Keratinocyte (primary cell): ENCODE data around the gene FBXO34. TPM values are rescaled to one million over a fixed set of nuclear protein-coding genes. Genes with fewer than 3 reads are reported as not detected.
A peak's percentile ranks its signal among the peaks of the same experiment; 100 is the strongest.

ENCODE experiments used
- DNase-seq: peaks from one replicate; pipeline ENCODE4 v3.0.0-alpha.2; 2011; ENCODE audit warnings: low read depth, missing footprints, low spot score
- FAIRE-seq: peaks from 2 replicates; lab custom pipeline; 2011; peaks lifted over from hg19 to GRCh38; lab: Jason Lieb, UNC
- H2AFZ ChIP-seq: 2 replicates; pipeline ENCODE4 v1.6.0; 2012; ENCODE audit warnings: low read length, control low read depth, inconsistent platforms; ENCODE audit not compliant: control insufficient read depth
- H3K27ac ChIP-seq: 2 replicates; pipeline ENCODE4 v1.5.1; 2011; ENCODE audit warnings: low read length; ENCODE audit not compliant: control insufficient read depth, insufficient read depth
- H3K27me3 ChIP-seq: 3 replicates; pipeline ENCODE4 v1.6.0; 2011; ENCODE audit warnings: low read length; ENCODE audit not compliant: control insufficient read depth, insufficient read depth; ENCODE audit errors: extremely low read depth
- H3K36me3 ChIP-seq, 2 experiments: 2 replicates in 1 of 2; 3 replicates in 1 of 2; pipeline ENCODE4 v1.5.1; 2011; ENCODE audit warnings: low read length in 2 of 2, mild to moderate bottlenecking in 1 of 2; ENCODE audit not compliant: control insufficient read depth in 2 of 2, insufficient read depth in 2 of 2; ENCODE audit errors: extremely low read depth in 1 of 2
- H3K4me1 ChIP-seq: 3 replicates; pipeline ENCODE4 v1.5.1; 2011; ENCODE audit warnings: low read length; ENCODE audit not compliant: control insufficient read depth, insufficient read depth; ENCODE audit errors: extremely low read depth
- H3K4me2 ChIP-seq: 3 replicates; pipeline ENCODE4 v1.6.0; 2011; ENCODE audit warnings: low read depth, low read length; ENCODE audit not compliant: control insufficient read depth, insufficient read depth; ENCODE audit errors: extremely low read depth
- H3K4me3 ChIP-seq, 3 experiments: fragments of 200-600 bp in 1 of 3; sonication (generic) in 1 of 3; 2 replicates in 2 of 3; 3 replicates in 1 of 3; pipeline ENCODE4 v1.5.1; 2011 to 2016; ENCODE audit warnings: low read length in 3 of 3, mild to moderate bottlenecking in 3 of 3, control low read depth in 2 of 3, inconsistent platforms in 1 of 3, low read depth in 1 of 3, mixed read lengths in 1 of 3, mixed run types in 1 of 3, moderate library complexity in 1 of 3; ENCODE audit not compliant: control insufficient read depth in 2 of 3, insufficient read depth in 2 of 3; ENCODE audit errors: extremely low read depth in 1 of 3
- H3K79me2 ChIP-seq: 2 replicates; pipeline ENCODE4 v1.6.0; 2012; ENCODE audit warnings: low read length; ENCODE audit not compliant: control insufficient read depth, insufficient read depth
- H3K9ac ChIP-seq: 3 replicates; pipeline ENCODE4 v1.6.0; 2011; ENCODE audit warnings: low read length; ENCODE audit not compliant: control insufficient read depth, insufficient read depth; ENCODE audit errors: extremely low read depth
- H3K9me1 ChIP-seq: 3 replicates; pipeline ENCODE4 v1.6.0; 2011; ENCODE audit warnings: low read length; ENCODE audit not compliant: control insufficient read depth, insufficient read depth; ENCODE audit errors: extremely low read depth
- H3K9me3 ChIP-seq: 2 replicates; pipeline ENCODE4 v1.5.1; 2012; ENCODE audit warnings: low read depth, low read length; ENCODE audit not compliant: control insufficient read depth
- H4K20me1 ChIP-seq: 3 replicates; pipeline ENCODE4 v1.6.0; 2011; ENCODE audit warnings: low read length; ENCODE audit not compliant: control insufficient read depth, insufficient read depth; ENCODE audit errors: extremely low read depth
- EZH2 ChIP-seq: IDR thresholded peaks from one replicate; pipeline ENCODE4 v1.6.1; 2012; ENCODE audit warnings: inconsistent platforms, mild to moderate bottlenecking, low read length, moderate library complexity
- dilution Hi-C: fragments of 300-500 bp; cut with MboI; formaldehyde crosslinking; loops from one replicate; pipeline ENCODE4 v1.7.0; 2020; ENCODE audit warnings: low sequenced_read_pairs; ENCODE audit not compliant: extremely low pct_ligation_motif_present
- polyA plus RNA-seq, 5 experiments: library from polyadenylated mRNA; depleted of rRNA in 3 of 5; stranded (reverse) in 3 of 5; stranded (forward) in 1 of 5; unstranded in 1 of 5; fragments of >200 nt; gene quantifications; 1 replicate in 1 of 5; 2 replicates in 3 of 5; 3 replicates in 1 of 5; pipeline versions ENCODE4 v1.2.1 to v1.2.3, GENCODE V29; 2011 to 2012; ENCODE audit warnings: missing spikeins in 2 of 5, low read depth in 1 of 5, low replicate concordance in 1 of 5
- TF ChIP-seq, protein P1 (sequence below), 3 experiments: IDR thresholded peaks in 1 of 3; conservative IDR thresholded peaks in 1 of 3; optimal IDR thresholded peaks in 1 of 3; 2 replicates in 2 of 3; 3 replicates in 1 of 3; pipeline versions ENCODE3 to v1.5.1; 2011; ENCODE audit warnings: low read length in 3 of 3, mild to moderate bottlenecking in 3 of 3, moderate library complexity in 2 of 3, control low read depth in 1 of 3, inconsistent platforms in 1 of 3; ENCODE audit not compliant: insufficient read depth in 2 of 3; ENCODE audit errors: extremely low read depth in 1 of 3

FBXO34 gene
- polyA plus RNA-seq, 1 donor (not counting 4 experiments of a cell fraction or from before 2014, with no cell fraction given): 18.0 TPM

- Histone ChIP-seq H3K9ac (no peak overlapping the region), H3K27me3 (no peaks in the 10 kb centered on the region), H3K4me3 (no peak overlapping the region), H3K9me1 (peaks cover 2% of the 10 kb centered on the region), H3K27ac (no peak overlapping the region), H4K20me1 (no peaks in the 10 kb centered on the region), H3K36me3 (peaks cover 0 to 1% of the 10 kb centered on the region in 2 experiments), H3K9me3 (no peaks in the 10 kb centered on the region), H2AFZ (no peak overlapping the region), H3K4me2 (no peak overlapping the region), H3K4me1 (peaks cover 13% of the 10 kb centered on the region), H3K79me2 (peaks cover 39% of the 10 kb centered on the region)
- DNase-seq: no peak
- dilution Hi-C loops: no loop called here
- TF ChIP-seq EZH2: no peak
- TF ChIP-seq, protein P1, sequence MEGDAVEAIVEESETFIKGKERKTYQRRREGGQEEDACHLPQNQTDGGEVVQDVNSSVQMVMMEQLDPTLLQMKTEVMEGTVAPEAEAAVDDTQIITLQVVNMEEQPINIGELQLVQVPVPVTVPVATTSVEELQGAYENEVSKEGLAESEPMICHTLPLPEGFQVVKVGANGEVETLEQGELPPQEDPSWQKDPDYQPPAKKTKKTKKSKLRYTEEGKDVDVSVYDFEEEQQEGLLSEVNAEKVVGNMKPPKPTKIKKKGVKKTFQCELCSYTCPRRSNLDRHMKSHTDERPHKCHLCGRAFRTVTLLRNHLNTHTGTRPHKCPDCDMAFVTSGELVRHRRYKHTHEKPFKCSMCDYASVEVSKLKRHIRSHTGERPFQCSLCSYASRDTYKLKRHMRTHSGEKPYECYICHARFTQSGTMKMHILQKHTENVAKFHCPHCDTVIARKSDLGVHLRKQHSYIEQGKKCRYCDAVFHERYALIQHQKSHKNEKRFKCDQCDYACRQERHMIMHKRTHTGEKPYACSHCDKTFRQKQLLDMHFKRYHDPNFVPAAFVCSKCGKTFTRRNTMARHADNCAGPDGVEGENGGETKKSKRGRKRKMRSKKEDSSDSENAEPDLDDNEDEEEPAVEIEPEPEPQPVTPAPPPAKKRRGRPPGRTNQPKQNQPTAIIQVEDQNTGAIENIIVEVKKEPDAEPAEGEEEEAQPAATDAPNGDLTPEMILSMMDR (optimal IDR thresholded peaks at IDR 0.05 in 1 of 3, IDR thresholded peaks at IDR 0.05 in 1 of 3, conservative IDR thresholded peaks at IDR 0.05 in 1 of 3; ENCODE audit: extremely low read depth in 1 of 3, insufficient read depth in 2 of 3, low read length in 3 of 3): no peak
- FAIRE-seq: no peak
Observed at GRCh38 chr14:55332654-55333570, 61.7 kb downstream of the FBXO34 start.

DNA sequence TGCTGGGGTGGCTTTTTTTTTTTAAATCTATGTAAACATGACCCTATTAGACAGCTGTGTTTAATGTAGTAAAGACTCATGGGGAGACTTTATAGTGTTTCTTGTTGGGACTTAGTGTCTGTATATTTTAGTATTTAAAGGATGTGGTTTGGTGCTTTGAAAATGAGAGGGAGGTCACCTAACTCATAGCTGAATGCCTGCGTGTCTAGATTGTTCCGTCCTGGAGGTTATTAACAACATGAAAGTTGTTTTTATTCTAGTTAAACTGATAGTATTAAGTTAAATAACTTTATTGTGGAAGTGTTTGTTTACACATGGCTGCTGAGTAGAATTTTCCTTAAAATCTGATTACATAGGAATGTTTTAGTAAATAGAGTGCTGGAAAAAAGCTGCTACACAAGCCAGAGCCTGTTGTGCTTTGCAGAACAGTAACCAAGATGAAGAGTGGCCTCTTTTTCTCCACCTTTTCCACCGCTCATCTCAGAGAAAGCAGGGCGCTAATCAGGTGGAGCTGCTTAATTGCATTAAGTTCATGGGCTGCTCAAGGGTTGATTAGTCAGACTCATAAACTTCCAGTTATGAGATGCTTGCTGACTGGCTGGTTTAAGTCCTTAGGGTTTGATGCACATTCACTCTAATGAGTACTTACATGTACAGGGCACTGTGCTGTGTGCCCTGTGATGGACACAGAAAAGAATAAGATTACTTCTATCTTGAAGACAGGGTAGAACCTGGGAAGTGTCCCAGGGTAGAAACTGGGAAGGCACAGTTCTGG, 62.7 kb downstream of the FBXO34 start:
- peaks cover 13% of the 10 kb centered on the region for H3K4me1 ChIP-seq
- H3K9ac ChIP-seq: no peak overlapping the region
- dilution Hi-C loops: no loop called here
- peaks cover 0 to 1% of the 10 kb centered on the region in 2 experiments for H3K36me3 ChIP-seq
- no peaks in the 10 kb centered on the region for H3K27me3 ChIP-seq
- no peak overlapping the region for H3K4me2 ChIP-seq
- H2AFZ ChIP-seq: no peak overlapping the region
- TF ChIP-seq, protein P1 (optimal IDR thresholded peaks at IDR 0.05 in 1 of 3, IDR thresholded peaks at IDR 0.05 in 1 of 3, conservative IDR thresholded peaks at IDR 0.05 in 1 of 3; ENCODE audit: extremely low read depth in 1 of 3, insufficient read depth in 2 of 3, low read length in 3 of 3): no peak
- no peak for TF ChIP-seq EZH2
- DNase-seq (no peak), FAIRE-seq (peak; percentile 67)
- no peaks in the 10 kb centered on the region for H4K20me1 ChIP-seq
- no peaks in the 10 kb centered on the region for H3K9me3 ChIP-seq
- no peak overlapping the region for H3K27ac ChIP-seq
- peaks cover 39% of the 10 kb centered on the region for H3K79me2 ChIP-seq
- H3K9me1 ChIP-seq: peaks cover 2% of the 10 kb centered on the region
- no peak overlapping the region for H3K4me3 ChIP-seq
